Right lobe of liver (tissue), 6 donors: Measurements from ENCODE around the gene CDK1. TPM values are rescaled to one million over a fixed set of nuclear protein-coding genes. Genes with fewer than 3 reads are reported as not detected.

ENCODE experiments used
- ATAC-seq, 4 donors: fragments of 200-7000 bp; cut with Tn5 transposase; one replicate each; pipeline ENCODE4 v1.9.1; 2020; ENCODE audit warnings: mild to moderate bottlenecking in 4 of 4, moderate library complexity in 4 of 4
- DNase-seq, 3 donors: peaks; one replicate each; pipeline ENCODE4 v3.0.0-alpha.2; 2020
- H3K27ac ChIP-seq, 3 donors: fragments of 200-600 bp; one replicate each; pipeline ENCODE4 v1.8.0; 2022
- H3K27me3 ChIP-seq, 2 donors: fragments of 200-600 bp; one replicate each; pipeline ENCODE4 v1.8.0; 2022
- H3K36me3 ChIP-seq, 4 donors: fragments of 200-600 bp; sonication (generic) in 1 of 4; one replicate each; pipeline versions ENCODE4 v1.5.1 to v1.8.0; 2017 to 2022; ENCODE audit warnings: control low read depth in 1 of 4
- H3K4me1 ChIP-seq, 4 donors: fragments of 200-600 bp; sonication (generic) in 1 of 4; one replicate each; pipeline versions ENCODE4 v1.5.1 to v1.8.0; 2017 to 2022; ENCODE audit warnings: control low read depth in 1 of 4
- H3K4me3 ChIP-seq, 3 donors: fragments of 200-600 bp; one replicate each; pipeline ENCODE4 v1.8.0; 2022
- H3K9me3 ChIP-seq, 4 donors: fragments of 200-600 bp; sonication (generic) in 1 of 4; one replicate each; pipeline versions ENCODE4 v1.5.1 to v1.8.0; 2017 to 2022; ENCODE audit warnings: control low read depth in 1 of 4
- CTCF ChIP-seq, 4 donors: fragments of 200-600 bp in 3 of 4; fragments of 450-650 bp in 1 of 4; IDR thresholded peaks; one replicate each; pipeline versions ENCODE4 v1.5.1 to v1.8.0; 2016 to 2022; ENCODE audit warnings: antibody characterized with exemption in 4 of 4, mild to moderate bottlenecking in 2 of 4
- POLR2A ChIP-seq: fragments of 450-650 bp; IDR thresholded peaks from one replicate; pipeline ENCODE4 v1.6.1; 2017; ENCODE audit warnings: antibody characterized with exemption, mild to moderate bottlenecking
- WGBS: methylation state at CpG from one replicate; pipeline ENCODE4 v1.1.6; 2018; ENCODE audit warnings: low coverage, low lambda C conversion rate; ENCODE audit not compliant: insufficient coverage; ENCODE audit errors: missing lambda C conversion rate; 5-methylcytosine and 5-hydroxymethylcytosine counted together
- intact Hi-C, 2 donors: fragments of 100-400 bp; cut with DNase I; formaldehyde crosslinking; loops; one replicate each; pipeline versions ENCODE4 v1.11.2 to v1.14.1; 2022
- total RNA-seq, 6 experiments: library from RNA; depleted of rRNA in 2 of 6; stranded (reverse); fragments of >200 nt in 2 of 6; fragmentation: NEBNext Ultra II Directional in 3 of 6; extraction: Animal tissue kit (Norgen Biotek cat#: 25700) in 3 of 6; gene quantifications; one replicate each; pipeline versions ENCODE4 v1.1.0 to v1.2.4, GENCODE V29; 2016 to 2023
- donor health status: DM: no; HTN: yes; CAD: no.
- donor health status: DM: no; HTN: no; CAD: no.
- donor health status: DM: no; HTN: no; CAD: no.
- donor health status: DM: no; HTN: yes; CAD: no.
- donor health status: DM: no; HTN: yes; CAD: no.

CDK1 gene
- total RNA-seq, 6 experiments from 2014 or later: 1.2 to 3.6 (median 3.0) TPM; not detected in 1

- no peaks in the 10 kb centered on the region for H3K36me3 ChIP-seq
- TF ChIP-seq CTCF (IDR thresholded peaks at IDR 0.05): no peak
- TF ChIP-seq POLR2A: no peak
- 67% methylated on average over 1 of the region's 1 CpG for WGBS
- H3K27me3 ChIP-seq: no peaks in the 10 kb centered on the region
- H3K9me3 ChIP-seq: no peaks in the 10 kb centered on the region
- no peak overlapping the region for H3K27ac ChIP-seq
- no peak for ATAC-seq
- no peak for DNase-seq
- no peaks in the 10 kb centered on the region for H3K4me1 ChIP-seq
- no peak overlapping the region for H3K4me3 ChIP-seq
- intact Hi-C loops: no loop called here
Observed at GRCh38 chr10:60753152-60753551, 25.1 kb upstream of the CDK1 start.

GRCh38 chr10:60753817-60754216 lies 24.5 kb upstream of the CDK1 start:
- intact Hi-C loops: no loop called here
- TF ChIP-seq CTCF (IDR thresholded peaks at IDR 0.05) (no peak), POLR2A (no peak)
- no peaks in the 10 kb centered on the region for H3K4me1 ChIP-seq
- 84% methylated on average over 5 of the region's 5 CpGs for WGBS
- H3K9me3 ChIP-seq: no peaks in the 10 kb centered on the region
- ATAC-seq: no peak
- no peak overlapping the region for H3K27ac ChIP-seq
- H3K36me3 ChIP-seq: no peaks in the 10 kb centered on the region
- no peak overlapping the region for H3K4me3 ChIP-seq
- no peaks in the 10 kb centered on the region for H3K27me3 ChIP-seq
- DNase-seq: no peak

GRCh38 chr10:60757420-60757895 lies 20.8 kb upstream of the CDK1 start:
- H3K27ac ChIP-seq: no peak overlapping the region
- ATAC-seq: no peak
- no peak for TF ChIP-seq POLR2A
- TF ChIP-seq CTCF (IDR thresholded peaks at IDR 0.05): no peak
- intact Hi-C loops: no loop called here
- no peaks in the 10 kb centered on the region for H3K27me3 ChIP-seq
- H3K9me3 ChIP-seq: no peaks in the 10 kb centered on the region
- no peaks in the 10 kb centered on the region for H3K4me1 ChIP-seq
- H3K4me3 ChIP-seq: no peak overlapping the region
- no peak for DNase-seq
- WGBS: 26% methylated on average over 3 of the region's 3 CpGs
- H3K36me3 ChIP-seq: no peaks in the 10 kb centered on the region

- no peak for ATAC-seq
- no peaks in the 10 kb centered on the region for H3K36me3 ChIP-seq
- no peaks in the 10 kb centered on the region for H3K4me1 ChIP-seq
- intact Hi-C loops: no loop called here
- H3K9me3 ChIP-seq: no peaks in the 10 kb centered on the region
- H3K27me3 ChIP-seq: no peaks in the 10 kb centered on the region
- no peak overlapping the region for H3K4me3 ChIP-seq
- H3K27ac ChIP-seq: no peak overlapping the region
- 71% methylated on average over 5 of the region's 6 CpGs for WGBS
- TF ChIP-seq CTCF (IDR thresholded peaks at IDR 0.05): no peak
- TF ChIP-seq POLR2A: no peak
- no peak for DNase-seq
Observed at GRCh38 chr10:60759181-60759580, 19.1 kb upstream of the CDK1 start.

- no peaks in the 10 kb centered on the region for H3K4me1 ChIP-seq
- H3K4me3 ChIP-seq: no peak overlapping the region
- no peak overlapping the region for H3K27ac ChIP-seq
- intact Hi-C loops: no loop called here
- H3K9me3 ChIP-seq: no peaks in the 10 kb centered on the region
- ATAC-seq: no peak
- no peak for TF ChIP-seq POLR2A
- no peak for TF ChIP-seq CTCF (IDR thresholded peaks at IDR 0.05)
- H3K36me3 ChIP-seq: no peaks in the 10 kb centered on the region
- DNase-seq: no peak
- no peaks in the 10 kb centered on the region for H3K27me3 ChIP-seq
Observed at GRCh38 chr10:60760711-60761210, 17.5 kb upstream of the CDK1 start.
